Measurements from ENCODE around the gene SMIM24. TPM values are rescaled to one million over a fixed set of nuclear protein-coding genes. Genes with fewer than 3 reads are reported as not detected.

Gene SMIM24
- total RNA-seq, 1 donor from 2014 or later, result not detected

GRCh38 chr19:3468211-3468610 is 12.1 kb downstream of the SMIM24 start:
- Mint-ChIP-seq H3K36me3 (ENCODE audit: low read depth, unreplicated experiment) (no peaks in the 10 kb centered on the region), H3K4me3 (ENCODE audit: unreplicated experiment) (no peak overlapping the region), H3K27me3 (ENCODE audit: unreplicated experiment) (peaks cover 12% of the 10 kb centered on the region), H3K27ac (ENCODE audit: unreplicated experiment) (no peak overlapping the region), H3K4me1 (ENCODE audit: unreplicated experiment) (no peaks in the 10 kb centered on the region), H3K9me3 (ENCODE audit: unreplicated experiment) (no peaks in the 10 kb centered on the region)
- no peak for DNase-seq (ENCODE audit: low spot score)
- TF ChIP-seq, protein P1, sequence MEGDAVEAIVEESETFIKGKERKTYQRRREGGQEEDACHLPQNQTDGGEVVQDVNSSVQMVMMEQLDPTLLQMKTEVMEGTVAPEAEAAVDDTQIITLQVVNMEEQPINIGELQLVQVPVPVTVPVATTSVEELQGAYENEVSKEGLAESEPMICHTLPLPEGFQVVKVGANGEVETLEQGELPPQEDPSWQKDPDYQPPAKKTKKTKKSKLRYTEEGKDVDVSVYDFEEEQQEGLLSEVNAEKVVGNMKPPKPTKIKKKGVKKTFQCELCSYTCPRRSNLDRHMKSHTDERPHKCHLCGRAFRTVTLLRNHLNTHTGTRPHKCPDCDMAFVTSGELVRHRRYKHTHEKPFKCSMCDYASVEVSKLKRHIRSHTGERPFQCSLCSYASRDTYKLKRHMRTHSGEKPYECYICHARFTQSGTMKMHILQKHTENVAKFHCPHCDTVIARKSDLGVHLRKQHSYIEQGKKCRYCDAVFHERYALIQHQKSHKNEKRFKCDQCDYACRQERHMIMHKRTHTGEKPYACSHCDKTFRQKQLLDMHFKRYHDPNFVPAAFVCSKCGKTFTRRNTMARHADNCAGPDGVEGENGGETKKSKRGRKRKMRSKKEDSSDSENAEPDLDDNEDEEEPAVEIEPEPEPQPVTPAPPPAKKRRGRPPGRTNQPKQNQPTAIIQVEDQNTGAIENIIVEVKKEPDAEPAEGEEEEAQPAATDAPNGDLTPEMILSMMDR (IDR thresholded peaks at IDR 0.05; ENCODE audit: unreplicated experiment), result no peak

DNA sequence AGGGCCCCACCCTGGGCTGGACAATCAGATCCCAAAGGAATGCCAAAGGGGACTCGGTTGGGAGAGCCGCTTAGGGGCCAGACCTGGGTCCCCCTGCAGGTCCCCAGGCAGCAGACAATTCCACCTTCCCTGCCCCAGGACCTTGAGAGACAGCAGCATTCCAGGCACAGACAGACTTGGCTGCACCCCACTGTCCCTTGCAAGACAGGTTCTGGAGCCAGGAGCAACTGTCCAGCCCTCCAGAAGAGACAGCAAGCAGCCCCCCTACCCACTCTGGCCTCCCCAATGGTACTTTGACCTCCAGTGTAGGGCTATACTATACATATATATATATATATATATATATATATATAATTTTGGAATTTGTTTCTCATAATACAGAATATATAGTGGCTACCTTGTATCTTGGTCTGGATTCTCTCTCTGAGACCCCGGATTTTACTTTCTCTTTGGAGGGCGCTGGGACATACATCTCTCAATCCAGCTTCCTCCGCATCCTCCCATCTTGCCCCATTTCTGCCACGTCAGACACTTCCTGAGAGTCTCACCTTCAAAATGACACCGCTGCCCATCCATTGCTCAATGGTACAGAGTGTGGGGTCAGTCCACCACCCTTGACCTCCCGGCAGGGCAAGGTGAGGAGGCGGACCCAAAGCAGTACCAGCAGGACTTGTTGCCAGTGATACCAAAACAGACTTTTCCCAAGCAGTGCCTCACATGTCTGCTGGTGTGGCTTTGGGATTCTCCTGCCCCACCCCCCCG is 12.7 kb downstream of the SMIM24 start:
- Mint-ChIP-seq H3K9me3 (ENCODE audit: unreplicated experiment) (no peaks in the 10 kb centered on the region), H3K27ac (ENCODE audit: unreplicated experiment) (no peak overlapping the region), H3K4me1 (ENCODE audit: unreplicated experiment) (peaks cover 3% of the 10 kb centered on the region), H3K36me3 (ENCODE audit: low read depth, unreplicated experiment) (peaks cover 3% of the 10 kb centered on the region), H3K4me3 (ENCODE audit: unreplicated experiment) (no peak overlapping the region), H3K27me3 (ENCODE audit: unreplicated experiment) (peaks cover 15% of the 10 kb centered on the region)
- TF ChIP-seq, protein P1 (IDR thresholded peaks at IDR 0.05; ENCODE audit: unreplicated experiment), result no peak
- DNase-seq (ENCODE audit: low spot score), result no peak

DNA sequence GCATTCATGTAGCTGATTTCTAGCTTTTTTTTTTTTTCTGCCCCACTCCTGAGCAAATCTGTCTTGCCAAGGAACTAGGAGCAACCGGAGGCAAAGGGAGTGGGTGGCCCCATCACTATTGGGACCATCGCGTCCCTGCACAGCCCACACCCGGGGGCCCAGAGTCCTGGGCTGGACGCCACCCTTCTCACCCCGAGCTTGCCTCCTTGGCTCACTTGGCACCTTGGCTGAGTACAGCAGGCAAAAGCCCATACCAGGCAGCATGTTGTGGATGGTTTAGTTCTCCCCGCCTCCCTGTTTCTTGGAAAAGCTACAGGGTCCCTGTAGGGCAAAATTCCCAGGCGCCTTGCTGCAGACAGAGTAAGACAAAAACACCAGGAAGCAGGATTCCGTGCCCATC is 13.7 kb downstream of the SMIM24 start:
- no peak overlapping the region for H3K27ac Mint-ChIP-seq (ENCODE audit: unreplicated experiment)
- H3K36me3 Mint-ChIP-seq (ENCODE audit: low read depth, unreplicated experiment), result peaks cover 4% of the 10 kb centered on the region
- no peak overlapping the region for H3K4me3 Mint-ChIP-seq (ENCODE audit: unreplicated experiment)
- peaks cover 18% of the 10 kb centered on the region for H3K27me3 Mint-ChIP-seq (ENCODE audit: unreplicated experiment)
- no peak for DNase-seq (ENCODE audit: low spot score)
- peaks cover 3% of the 10 kb centered on the region for H3K4me1 Mint-ChIP-seq (ENCODE audit: unreplicated experiment)
- no peaks in the 10 kb centered on the region for H3K9me3 Mint-ChIP-seq (ENCODE audit: unreplicated experiment)
- TF ChIP-seq, protein P1 (IDR thresholded peaks at IDR 0.05; ENCODE audit: unreplicated experiment), result no peak

DNA sequence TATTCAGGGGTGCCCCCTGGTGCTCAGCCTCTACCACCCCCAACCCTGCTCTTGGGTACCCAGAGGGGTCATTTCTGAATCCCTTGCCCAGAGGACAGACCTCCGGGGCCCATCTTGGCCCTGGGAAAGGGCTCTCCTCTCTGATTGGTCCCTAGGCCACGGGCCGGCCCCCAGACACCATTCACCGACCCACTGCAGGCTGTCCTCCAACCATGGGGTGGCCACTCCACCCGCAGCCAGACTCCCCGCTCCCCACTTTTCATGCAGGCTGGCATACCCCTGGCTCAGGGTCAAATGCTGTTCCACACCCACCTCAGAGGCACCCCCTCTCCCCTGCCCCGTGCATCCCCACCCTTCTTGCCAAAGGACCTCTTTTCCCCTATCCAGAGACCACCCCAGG is 14.8 kb downstream of the SMIM24 start:
- no peaks in the 10 kb centered on the region for H3K9me3 Mint-ChIP-seq (ENCODE audit: unreplicated experiment)

More for the DNA sequence above, 14.8 kb downstream of the SMIM24 start:
- Mint-ChIP-seq H3K27ac (ENCODE audit: unreplicated experiment) (no peak overlapping the region), H3K4me1 (ENCODE audit: unreplicated experiment) (peaks cover 3% of the 10 kb centered on the region), H3K4me3 (ENCODE audit: unreplicated experiment) (no peak overlapping the region), H3K36me3 (ENCODE audit: low read depth, unreplicated experiment) (peaks cover 4% of the 10 kb centered on the region), H3K27me3 (ENCODE audit: unreplicated experiment) (peaks cover 17% of the 10 kb centered on the region)
- TF ChIP-seq, protein P1 (IDR thresholded peaks at IDR 0.05; ENCODE audit: unreplicated experiment), result no peak
- no peak for DNase-seq (ENCODE audit: low spot score)

All from endothelial cell (in vitro differentiated cells).